GM21526 (cell line): ENCODE data around the gene ENTPD1.
"Not testable (repeated sequence)": the region's sequence is repeated elsewhere in the genome, so short reads cannot be mapped to it uniquely, and the experiment has no call there.

ENCODE experiments used
- ATAC-seq: cut with Tn5 transposase; IDR thresholded peaks from one replicate; pipeline ENCODE4 v1.9.1; 2021; ENCODE audit warnings: moderate library complexity; ENCODE audit not compliant: unreplicated experiment, low FRiP score

Gene ENTPD1

GRCh38 chr10:95756041-95756761 lies at the start of gene ENTPD1:
ENTPD1 (plus strand) TSS chr10:95756163; CDS start chr10:95756240, 77 bp downstream.
- no peak for ATAC-seq

GRCh38 chr10:95706573-95706972 lies 49.4 kb upstream of the ENTPD1 start:
- ATAC-seq: no peak

GRCh38 chr10:95706990-95707389 lies 49.0 kb upstream of the ENTPD1 start:
- ATAC-seq: no peak

GRCh38 chr10:95711492-95711891 lies 44.5 kb upstream of the ENTPD1 start:
- ATAC-seq: no peak

GRCh38 chr10:95716466-95716865 lies 39.5 kb upstream of the ENTPD1 start:
- no peak for ATAC-seq

GRCh38 chr10:95716866-95717265 lies 39.1 kb upstream of the ENTPD1 start:
- no peak for ATAC-seq

GRCh38 chr10:95720745-95721144 lies 35.2 kb upstream of the ENTPD1 start:
- not testable (repeated sequence) for ATAC-seq

- ATAC-seq: not testable (repeated sequence)
Measured at GRCh38 chr10:95722496-95722895, 33.5 kb upstream of the ENTPD1 start.

GRCh38 chr10:95728526-95728925 lies 27.4 kb upstream of the ENTPD1 start:
- ATAC-seq: no peak

- ATAC-seq: no peak
Measured at GRCh38 chr10:95729323-95730055, 26.5 kb upstream of the ENTPD1 start.

GRCh38 chr10:95730233-95730632 lies 25.7 kb upstream of the ENTPD1 start:
- no peak for ATAC-seq

- not testable (repeated sequence) for ATAC-seq
Measured at GRCh38 chr10:95732907-95733306, 23.1 kb upstream of the ENTPD1 start.

- no peak for ATAC-seq
Measured at GRCh38 chr10:95739056-95739455, 16.9 kb upstream of the ENTPD1 start.

GRCh38 chr10:95741807-95742467 lies 14.0 kb upstream of the ENTPD1 start:
- ATAC-seq: peak; percentile 87

GRCh38 chr10:95742485-95742884 lies 13.5 kb upstream of the ENTPD1 start:
- ATAC-seq: no peak

GRCh38 chr10:95742962-95743535 lies 12.9 kb upstream of the ENTPD1 start:
- ATAC-seq: no peak

- no peak for ATAC-seq
Measured at GRCh38 chr10:95745501-95745900, 10.5 kb upstream of the ENTPD1 start.

- no peak for ATAC-seq
Measured at GRCh38 chr10:95748349-95748748, 7.6 kb upstream of the ENTPD1 start.

- no peak for ATAC-seq
Measured at GRCh38 chr10:95755511-95756004, 405 bp upstream of the ENTPD1 start.

GRCh38 chr10:95756809-95757684 lies 1.1 kb downstream of the ENTPD1 start:
- no peak for ATAC-seq
